DMS53 (cell line): ENCODE results near the gene DHX36.

Experiments used
- DNase-seq: peaks from one replicate; lab custom pipeline; 2025; lab: John Stamatoyannopoulos, UW

The DHX36 gene

GRCh38 chr3:154223519-154223918 lies 100.8 kb downstream of the DHX36 start:
- DNase-seq: no peak
